A549 (cell line): Measurements from ENCODE around the gene DOCK9.

ENCODE experiments used
- CTCF ChIP-seq: fragments of >200 bp; sonication (Bioruptor Twin); formaldehyde crosslinking; IDR thresholded peaks from 3 replicates; pipeline ENCODE4 v1.5.1; 2016
- HDAC2 ChIP-seq: fragments of 200-600 bp; sonication (generic); IDR thresholded peaks from 2 replicates; pipeline ENCODE4 v1.6.1; 2016
- MAZ ChIP-seq: fragments of 150-350 bp; IDR thresholded peaks from 2 replicates; pipeline ENCODE4 v1.6.1; 2014; ENCODE audit warnings: antibody characterized with exemption, low read depth, low read length, borderline replicate concordance
- POLR2A ChIP-seq: IDR thresholded peaks from 2 replicates; pipeline ENCODE4 v1.6.1; 2012; ENCODE audit warnings: mild to moderate bottlenecking, low read length

GRCh38 chr13:98746968-98747367 lies 230.9 kb downstream of the DOCK9 start:
- no peak for TF ChIP-seq POLR2A
- TF ChIP-seq CTCF, result no peak
- TF ChIP-seq HDAC2, result no peak
- TF ChIP-seq MAZ, result no peak
